HL-60/S4 treated with retinoic acid at 250 ng/mL for 4 days and 3 days (cell line): ENCODE data around the gene YWHAB.
"Not testable (repeated sequence)": the region's sequence is repeated elsewhere in the genome, so short reads cannot be mapped to it uniquely, and the experiment has no call there.

Experiments
- in situ Hi-C: fragments of 300-500 bp; cut with MboI; formaldehyde crosslinking; loops from 2 replicates; pipeline ENCODE4 v1.7.0; 2022; ENCODE audit warnings: low sequenced_read_pairs

Gene YWHAB

DNA sequence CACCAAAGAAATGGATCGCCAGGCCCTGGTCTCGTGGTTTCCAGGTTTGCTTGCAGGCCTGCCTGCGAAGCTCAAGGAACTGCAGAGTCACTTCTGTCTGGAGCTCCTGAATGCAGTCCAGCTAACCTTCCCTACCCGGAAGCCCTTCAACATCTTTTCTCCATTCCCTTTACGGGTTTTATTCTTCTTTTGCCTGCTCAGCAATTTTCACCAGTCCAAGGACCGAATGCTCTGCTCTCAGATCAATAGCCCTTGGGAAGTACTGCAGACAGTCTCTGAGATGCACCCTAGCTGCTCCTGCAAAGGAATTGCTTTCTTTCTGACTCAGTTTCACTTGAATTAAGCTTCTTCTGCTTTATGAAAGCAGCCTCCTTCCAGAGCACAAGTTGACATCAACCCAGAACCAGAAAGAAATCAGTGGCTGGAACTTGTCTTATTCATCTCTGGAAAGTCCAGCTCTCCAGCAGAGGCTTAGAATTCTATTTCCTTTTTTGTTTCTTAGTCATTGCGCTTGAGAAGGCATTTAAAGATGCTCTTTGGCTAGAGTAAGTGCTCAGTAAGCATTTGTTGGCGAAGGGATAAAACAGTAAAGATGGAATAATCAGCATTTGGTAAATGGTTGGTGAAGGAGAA is 18.7 kb upstream of the YWHAB start:
- in situ Hi-C loops = loop anchor here (10.0 kb wide), 1 partner anchor 182 kb away; no protein-coding TSS in a partner anchor

- in situ Hi-C loops = loop anchor here (10.0 kb wide), 1 partner anchor 185 kb away; no protein-coding TSS in a partner anchor
Measured at GRCh38 chr20:44869471-44869870, 16.0 kb upstream of the YWHAB start.

GRCh38 chr20:44882360-44882759 is 3.1 kb upstream of the YWHAB start:
- in situ Hi-C loops = not testable (repeated sequence)

DNA sequence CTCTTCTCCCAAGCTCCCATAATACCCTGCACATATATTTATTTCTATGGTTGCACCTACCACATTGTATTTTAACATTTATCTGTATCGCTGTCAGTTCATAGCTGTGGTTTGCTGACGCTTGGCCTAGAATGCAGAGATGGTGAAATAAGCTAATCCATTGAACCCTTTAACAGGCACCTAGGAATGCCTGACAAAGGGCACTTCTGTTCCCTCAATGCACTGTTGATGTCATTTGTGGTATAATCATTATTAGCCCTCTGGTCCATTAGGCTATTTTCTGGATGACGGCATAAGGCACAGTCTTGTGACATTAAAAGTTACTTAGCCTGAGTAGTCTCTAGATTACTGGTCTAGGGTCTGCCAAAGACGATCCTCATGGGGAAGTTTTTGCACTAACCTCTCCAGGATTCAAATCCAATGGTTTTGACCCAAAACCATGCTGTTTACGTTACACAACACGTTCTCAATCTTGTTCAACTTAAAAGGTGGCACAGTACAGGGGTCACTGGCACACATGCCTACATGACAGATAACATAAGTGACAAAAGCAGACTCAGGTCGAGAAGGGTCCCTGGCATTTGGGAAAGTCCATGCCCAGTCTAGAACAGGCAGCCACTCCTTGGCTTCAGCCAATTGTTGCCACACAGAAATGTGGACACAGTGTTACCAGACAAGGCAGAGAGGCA is 2.1 kb upstream of the YWHAB start:
- in situ Hi-C loops = no loop called here

- in situ Hi-C loops = no loop called here
Measured at GRCh38 chr20:44884907-44885391, 556 bp upstream of the YWHAB start.

DNA sequence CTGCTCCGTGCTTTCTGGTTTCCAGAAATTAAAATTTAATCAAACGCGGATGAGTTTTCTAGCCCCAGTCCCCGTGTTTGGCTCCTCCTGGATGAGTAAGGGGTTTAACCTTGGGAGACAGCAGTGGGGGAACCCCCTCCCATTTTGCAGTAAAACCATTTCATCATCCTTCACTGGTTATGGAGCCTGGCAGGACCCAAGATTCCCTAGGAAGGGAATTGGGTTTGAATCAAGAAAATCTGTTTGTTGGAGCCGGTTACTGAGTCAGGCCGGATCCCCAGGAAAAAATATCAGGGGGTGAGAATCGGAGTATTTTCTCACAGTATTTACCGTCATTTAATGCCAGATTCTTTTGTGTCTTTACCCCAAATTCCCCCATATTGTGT is 754 bp downstream of the YWHAB start:
- in situ Hi-C loops = no loop called here

DNA sequence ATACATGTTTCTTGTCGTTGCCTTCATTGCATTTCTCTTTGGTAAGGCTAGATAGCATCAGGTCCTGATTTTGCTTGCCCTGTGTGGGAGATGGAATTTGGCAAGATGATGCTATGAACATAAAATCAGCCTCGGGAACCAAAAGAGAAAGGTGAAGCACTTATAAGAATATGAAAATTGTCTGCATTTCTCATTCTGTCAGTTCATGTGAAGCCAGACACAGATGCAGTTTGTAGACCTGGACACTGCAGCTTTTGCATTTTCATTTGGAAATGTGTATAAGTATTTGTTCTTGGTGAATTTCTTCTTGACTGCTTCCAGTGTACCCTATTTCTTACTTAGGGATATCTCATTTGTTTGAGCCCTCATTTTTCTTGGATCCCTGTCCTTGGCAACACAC is 1.3 kb downstream of the YWHAB start:
- in situ Hi-C loops = no loop called here

DNA sequence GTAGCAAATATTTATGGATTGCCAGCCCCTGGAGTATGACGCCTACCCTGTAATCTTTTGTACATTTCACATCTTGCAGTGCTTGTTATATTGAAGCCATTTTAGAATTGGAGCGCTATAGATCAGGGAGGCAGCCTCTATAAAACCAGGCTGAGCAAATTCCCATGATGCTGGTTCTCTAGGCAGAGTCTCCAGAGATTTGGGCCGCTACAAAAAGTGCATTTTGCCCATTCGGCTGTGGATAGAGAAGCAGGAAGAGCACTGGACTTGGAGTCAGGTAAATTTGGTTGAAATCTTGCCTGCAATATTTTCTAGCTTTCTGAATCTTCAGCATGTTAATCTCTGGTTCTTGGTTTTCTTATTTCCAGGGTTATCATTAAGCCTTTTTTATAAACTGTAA is 2.0 kb downstream of the YWHAB start:
- in situ Hi-C loops = no loop called here

DNA sequence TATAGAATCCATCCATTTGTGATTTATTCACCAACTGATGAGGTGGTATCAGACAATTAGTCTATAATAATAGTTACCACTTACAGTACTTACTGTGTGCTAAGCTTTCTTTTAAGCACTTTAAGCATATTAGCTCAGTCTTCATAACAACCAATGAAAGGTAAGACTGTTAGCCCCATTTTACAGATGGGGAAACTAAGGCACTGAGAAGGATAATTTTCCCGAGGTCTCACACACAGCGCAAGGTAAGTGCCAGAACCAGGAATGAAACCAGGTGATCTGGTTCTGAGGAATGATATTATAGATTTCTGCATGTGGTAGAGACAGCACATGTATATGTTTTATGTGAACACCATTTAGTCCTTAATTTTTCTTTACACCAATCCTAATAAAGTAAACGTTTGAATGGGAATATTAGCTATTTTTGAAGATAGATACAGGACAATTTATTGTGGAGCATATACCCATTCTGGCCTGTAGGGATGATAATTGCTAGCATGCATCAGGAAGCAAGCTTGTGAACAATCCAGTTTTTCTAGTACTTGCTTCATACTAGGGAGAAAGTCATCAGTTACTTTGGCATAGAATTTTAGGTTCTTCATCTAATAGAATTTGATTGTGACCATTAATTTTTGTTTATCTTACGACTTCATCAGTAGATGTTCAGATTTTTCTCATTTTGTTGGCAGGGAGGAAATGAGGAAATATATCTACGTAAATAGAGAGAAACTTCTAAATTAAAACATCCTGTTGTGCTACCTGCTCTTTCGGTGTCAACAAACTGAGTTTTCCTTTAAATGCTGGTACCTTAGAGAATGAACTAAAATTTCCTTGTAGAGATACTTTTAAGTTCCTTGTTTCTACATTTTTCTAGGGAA is 3.0 kb downstream of the YWHAB start:
- in situ Hi-C loops = no loop called here

- in situ Hi-C loops = no loop called here
Measured at GRCh38 chr20:44891826-44892225, 6.3 kb downstream of the YWHAB start.

- in situ Hi-C loops = no loop called here
Measured at GRCh38 chr20:44894959-44895358, 9.5 kb downstream of the YWHAB start.

- in situ Hi-C loops = no loop called here
Measured at GRCh38 chr20:44896583-44896982, 11.1 kb downstream of the YWHAB start.

DNA sequence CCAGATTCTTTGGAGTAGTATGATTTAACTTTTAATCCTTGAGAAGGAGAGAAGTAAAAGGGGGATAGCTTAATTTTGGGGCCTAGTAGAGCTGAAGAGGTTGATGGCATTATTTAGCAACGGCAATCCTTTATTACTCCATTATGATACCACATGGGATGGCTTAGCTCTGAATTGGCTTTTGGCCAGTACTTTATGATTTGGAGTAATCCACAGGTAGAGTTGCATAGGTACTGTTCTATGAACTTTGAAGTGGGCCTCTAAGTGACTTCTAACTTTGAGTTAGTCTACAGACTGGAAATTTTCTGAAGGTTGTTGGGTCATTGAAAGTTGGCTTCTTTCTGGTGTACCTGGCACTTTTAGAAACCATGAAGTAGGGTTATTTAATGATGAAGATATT is 11.6 kb downstream of the YWHAB start:
- in situ Hi-C loops = no loop called here

GRCh38 chr20:44900231-44900854 is 14.8 kb downstream of the YWHAB start:
- in situ Hi-C loops = no loop called here

- in situ Hi-C loops = no loop called here
Measured at GRCh38 chr20:44901974-44902373, 16.5 kb downstream of the YWHAB start.

GRCh38 chr20:44904377-44904776 is 18.9 kb downstream of the YWHAB start:
- in situ Hi-C loops = no loop called here

- in situ Hi-C loops = no loop called here
Measured at GRCh38 chr20:44908987-44909871, 23.7 kb downstream of the YWHAB start.

DNA sequence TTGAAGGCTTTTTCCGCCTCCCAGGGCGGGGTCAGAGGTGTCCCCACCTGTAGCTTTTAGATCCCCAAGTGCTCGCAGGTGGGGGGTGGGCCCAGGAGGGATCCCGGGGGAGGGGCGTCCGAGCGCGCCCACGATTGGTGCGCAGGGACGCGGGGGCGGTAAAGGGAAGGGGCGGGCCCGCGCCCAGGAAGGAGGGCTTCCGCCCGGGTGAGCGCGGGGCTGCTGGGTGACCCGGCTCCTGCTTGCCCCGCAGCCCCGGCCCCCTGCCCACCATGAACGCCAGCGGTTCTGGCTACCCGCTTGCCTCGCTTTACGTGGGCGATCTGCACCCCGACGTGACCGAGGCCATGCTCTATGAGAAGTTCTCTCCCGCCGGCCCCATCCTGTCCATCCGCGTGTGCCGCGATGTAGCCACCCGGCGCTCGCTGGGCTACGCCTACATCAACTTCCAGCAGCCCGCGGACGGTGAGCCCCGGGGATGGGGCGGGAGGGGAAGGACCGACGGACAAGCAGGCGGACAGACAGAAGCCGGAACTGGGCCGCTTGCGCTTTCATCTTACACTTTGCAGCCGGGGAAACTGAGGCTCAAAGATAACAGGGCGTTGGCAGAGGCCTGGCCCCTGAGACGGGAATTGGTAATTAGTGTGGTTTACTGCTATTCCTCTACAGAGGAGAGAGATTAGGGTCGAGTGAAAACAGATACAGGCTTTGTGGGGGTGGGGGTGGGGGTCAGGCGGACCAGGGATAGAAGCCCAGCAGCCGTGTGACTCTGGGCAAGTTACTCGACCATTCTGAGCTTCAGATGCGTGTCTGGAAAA is 24.6 kb downstream of the YWHAB start, which contains the start of gene PABPC1L:
Gene PABPC1L (plus strand): TSS at position 189 of the 818 bp plus-strand sequence. CDS start 84 bp downstream, at position 273.
- in situ Hi-C loops = no loop called here

DNA sequence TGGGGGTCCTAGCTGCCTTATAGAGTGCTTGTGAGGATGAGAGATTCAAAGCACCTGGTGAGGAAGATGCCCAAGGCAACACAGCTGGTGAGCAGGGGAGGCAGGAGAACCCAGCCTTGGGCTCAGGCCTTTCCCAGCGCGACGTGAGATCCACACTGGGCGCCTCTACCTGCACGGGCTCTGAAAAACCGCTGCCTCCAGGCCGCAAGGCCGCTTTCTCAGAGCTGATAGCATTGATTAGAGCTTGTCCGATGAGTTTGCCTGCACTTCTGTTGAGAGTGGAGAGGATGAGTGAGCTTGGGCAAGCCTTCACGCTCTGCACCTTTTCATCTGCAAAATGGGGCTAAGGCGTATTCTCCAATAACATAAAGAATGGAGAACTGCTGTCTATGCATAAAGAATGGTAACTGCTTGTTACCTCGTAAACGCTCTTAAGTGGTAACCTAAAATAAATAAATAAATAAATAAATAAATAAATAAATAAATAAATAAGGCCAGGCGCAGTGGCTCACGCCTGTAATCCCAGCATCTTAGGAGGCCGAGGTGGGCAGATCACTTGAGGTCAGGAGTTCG is 25.3 kb downstream of the YWHAB start:
- in situ Hi-C loops = no loop called here
